CD14-positive monocyte (primary cell): ENCODE measurements around the gene PLEKHG2. TPM values are rescaled to one million over a fixed set of nuclear protein-coding genes. Genes with fewer than 3 reads are reported as not detected.

Experiments used
- DNase-seq, 3 donors: peaks; one replicate each; pipeline ENCODE4 v3.0.0-alpha.2; 2011 to 2022
- H2AFZ ChIP-seq: 2 replicates; pipeline ENCODE4 v1.6.0; 2012; ENCODE audit warnings: mild to moderate bottlenecking, low read depth, low read length, inconsistent platforms; ENCODE audit not compliant: insufficient read depth, poor library complexity, severe bottlenecking
- H3K27ac ChIP-seq, 2 donors: 1 replicate in 1 of 2; 2 replicates in 1 of 2; pipeline ENCODE4 v1.5.1; 2012 to 2013; ENCODE audit warnings: low read length in 2 of 2, control low read depth in 1 of 2, inconsistent platforms in 1 of 2, low read depth in 1 of 2, mild to moderate bottlenecking in 1 of 2
- H3K27me3 ChIP-seq, 2 donors: one replicate each; pipeline versions ENCODE4 v1.6.0 to v1.6.1; 2011 to 2013; ENCODE audit warnings: low read length in 2 of 2; ENCODE audit not compliant: control insufficient read depth in 2 of 2, insufficient read depth in 2 of 2
- H3K36me3 ChIP-seq, 2 donors: replicated peaks in 1 of 2; 1 replicate in 1 of 2; 2 replicates in 1 of 2; pipeline versions ENCODE4 v1.5.1 to v1.6.1; 2012 to 2013; ENCODE audit warnings: low read length in 2 of 2, control low read depth in 1 of 2, inconsistent platforms in 1 of 2, mild to moderate bottlenecking in 1 of 2; ENCODE audit not compliant: insufficient read depth in 2 of 2, control insufficient read depth in 1 of 2
- H3K4me1 ChIP-seq, 2 donors: 1 replicate in 1 of 2; 2 replicates in 1 of 2; pipeline versions ENCODE4 v1.5.1 to v1.6.1; 2012 to 2013; ENCODE audit warnings: low read length in 2 of 2, control low read depth in 1 of 2, inconsistent platforms in 1 of 2, mild to moderate bottlenecking in 1 of 2, moderate library complexity in 1 of 2; ENCODE audit not compliant: insufficient read depth in 2 of 2, control insufficient read depth in 1 of 2
- H3K4me2 ChIP-seq: replicated peaks from 2 replicates; pipeline ENCODE3; 2012; ENCODE audit warnings: low read length, moderate library complexity, mild to moderate bottlenecking; ENCODE audit not compliant: poor library complexity, severe bottlenecking; ENCODE audit errors: extremely low read depth
- H3K4me3 ChIP-seq, 3 experiments: fragments of 200-600 bp in 1 of 3; sonication (generic) in 1 of 3; replicated peaks in 1 of 3; 1 replicate in 2 of 3; 2 replicates in 1 of 3; pipeline ENCODE4 v1.5.1; 2011 to 2013; ENCODE audit warnings: low read length in 3 of 3, mild to moderate bottlenecking in 3 of 3, control low read depth in 2 of 3, low read depth in 2 of 3, inconsistent platforms in 1 of 3, moderate library complexity in 1 of 3
- H3K79me2 ChIP-seq: 2 replicates; pipeline ENCODE4 v1.6.0; 2012; ENCODE audit warnings: mild to moderate bottlenecking, control low read depth, inconsistent platforms, low read length, moderate library complexity; ENCODE audit not compliant: insufficient read depth
- H3K9ac ChIP-seq: 2 replicates; pipeline ENCODE4 v1.6.0; 2017; ENCODE audit warnings: low read length, mild to moderate bottlenecking; ENCODE audit not compliant: insufficient read depth, poor library complexity, severe bottlenecking
- H3K9me3 ChIP-seq, 2 donors: replicated peaks in 1 of 2; 1 replicate in 1 of 2; 2 replicates in 1 of 2; pipeline versions ENCODE4 v1.5.1 to v1.6.1; 2012 to 2013; ENCODE audit warnings: low read length in 2 of 2, control low read depth in 1 of 2; ENCODE audit not compliant: control insufficient read depth in 1 of 2, insufficient read depth in 1 of 2
- H4K20me1 ChIP-seq: 2 replicates; pipeline ENCODE4 v1.6.0; 2012; ENCODE audit warnings: mild to moderate bottlenecking, low read length, control low read depth, moderate library complexity; ENCODE audit not compliant: insufficient read depth
- H3K27ac Mint-ChIP-seq, 7 donors: one replicate each; pipeline ENCODE4 v1.8.0; 2020; ENCODE audit warnings: mild to moderate bottlenecking in 7 of 7, mixed read lengths in 7 of 7, moderate library complexity in 6 of 7, inconsistent platforms in 2 of 7
- H3K27me3 Mint-ChIP-seq, 3 donors: one replicate each; pipeline ENCODE4 v1.8.0; 2021 to 2022; ENCODE audit warnings: low read depth in 3 of 3, mild to moderate bottlenecking in 3 of 3, mixed read lengths in 3 of 3, moderate library complexity in 3 of 3, inconsistent platforms in 1 of 3
- H3K36me3 Mint-ChIP-seq, 2 donors: one replicate each; pipeline ENCODE4 v1.8.0; 2020; ENCODE audit warnings: mixed read lengths in 2 of 2, inconsistent platforms in 1 of 2, mild to moderate bottlenecking in 1 of 2
- H3K4me1 Mint-ChIP-seq: one replicate; pipeline ENCODE4 v1.8.0; 2020; ENCODE audit warnings: mild to moderate bottlenecking, mixed read lengths
- H3K4me3 Mint-ChIP-seq, 2 donors: one replicate each; pipeline ENCODE4 v1.8.0; 2020; ENCODE audit warnings: mild to moderate bottlenecking in 2 of 2, mixed read lengths in 2 of 2, moderate library complexity in 1 of 2
- H3K9me3 Mint-ChIP-seq, 7 donors: one replicate each; pipeline ENCODE4 v1.8.0; 2020 to 2022; ENCODE audit warnings: mixed read lengths in 7 of 7, mild to moderate bottlenecking in 6 of 7, moderate library complexity in 6 of 7, inconsistent platforms in 2 of 7
- CTCF ChIP-seq: fragments of 200-600 bp; IDR thresholded peaks from one replicate; pipeline ENCODE4 v1.8.0; 2022; ENCODE audit warnings: antibody characterized with exemption, mild to moderate bottlenecking
- WGBS: methylation state at CpG from one replicate; pipeline ENCODE4 v1.1.5; 2013; ENCODE audit warnings: missing lambda C conversion rate; ENCODE audit not compliant: insufficient coverage; 5-methylcytosine and 5-hydroxymethylcytosine counted together
- intact Hi-C, 2 donors: fragments of 100-400 bp; cut with micrococcal nuclease; formaldehyde crosslinking; loops; one replicate each; pipeline versions ENCODE4 v1.15.0 to v1.15.1; 2023
- polyA plus RNA-seq, 3 donors: library from polyadenylated mRNA; depleted of rRNA in 1 of 3; unstranded in 2 of 3; stranded (reverse) in 1 of 3; fragments of 300-500 nt in 2 of 3; fragments of >200 nt in 1 of 3; fragmentation: Illumina TruSeq in 2 of 3; gene quantifications; 1 replicate in 2 of 3; 2 replicates in 1 of 3; pipeline ENCODE4 v1.2.3, GENCODE V29; 2012 to 2021

Gene PLEKHG2
- polyA plus RNA-seq, 3 donors = 0.73 to 202 (median 1.2) TPM

DNA sequence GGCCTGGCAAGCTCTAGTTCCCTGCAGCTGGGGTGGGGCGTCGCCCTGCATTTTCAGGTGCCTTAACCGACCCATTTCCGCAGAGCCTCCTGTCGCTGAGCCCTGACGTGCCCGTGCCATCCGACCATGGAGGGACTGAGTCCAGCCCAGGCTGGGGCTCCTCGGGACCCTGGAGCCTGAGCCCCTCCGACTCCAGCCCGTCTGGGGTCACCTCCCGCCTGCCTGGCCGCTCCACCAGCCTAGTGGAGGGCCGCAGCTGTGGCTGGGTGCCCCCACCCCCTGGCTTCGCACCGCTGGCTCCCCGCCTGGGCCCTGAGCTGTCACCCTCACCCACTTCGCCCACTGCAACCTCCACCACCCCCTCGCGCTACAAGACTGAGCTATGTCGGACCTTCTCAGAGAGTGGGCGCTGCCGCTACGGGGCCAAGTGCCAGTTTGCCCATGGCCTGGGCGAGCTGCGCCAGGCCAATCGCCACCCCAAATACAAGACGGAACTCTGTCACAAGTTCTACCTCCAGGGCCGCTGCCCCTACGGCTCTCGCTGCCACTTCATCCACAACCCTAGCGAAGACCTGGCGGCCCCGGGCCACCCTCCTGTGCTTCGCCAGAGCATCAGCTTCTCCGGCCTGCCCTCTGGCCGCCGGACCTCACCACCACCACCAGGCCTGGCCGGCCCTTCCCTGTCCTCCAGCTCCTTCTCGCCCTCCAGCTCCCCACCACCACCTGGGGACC is 4.6 kb upstream of the PLEKHG2 start:
- peak in 2 of 3 donors; percentile 44 to 64 for DNase-seq
- Mint-ChIP-seq H3K9me3 (peaks cover 4 to 27% (median 18%) of the 10 kb centered on the region in 7 donors), H3K4me3 (peak overlapping the region; percentile 96 to 99), H3K27me3 (peaks cover 0 to 30% (median 5%) of the 10 kb centered on the region in 3 donors), H3K36me3 (peaks cover 32 to 46% of the 10 kb centered on the region in 2 donors), H3K4me1 (peaks cover 34% of the 10 kb centered on the region), H3K27ac (peak overlapping the region; percentile 96 to 100 (median 99))
- H2AFZ ChIP-seq = no peak overlapping the region
- H3K4me2 ChIP-seq = peak overlapping the region; percentile 83
- intact Hi-C loops = loop anchor here in 1 of 2 donors (2.0 kb wide), 1 partner anchor 67 kb away; no protein-coding TSS in a partner anchor
- 21% methylated on average over 40 of the region's 40 CpGs for WGBS
- H3K79me2 ChIP-seq = peaks cover 88% of the 10 kb centered on the region
- no peaks in the 10 kb centered on the region for H3K9me3 ChIP-seq
- TF ChIP-seq CTCF = no peak
- H4K20me1 ChIP-seq = peaks cover 56% of the 10 kb centered on the region
- H3K27me3 ChIP-seq = no peaks in the 10 kb centered on the region
- H3K9ac ChIP-seq = peak overlapping the region; percentile 100
- peak overlapping the region; percentile 89 to 96 (median 91) for H3K4me3 ChIP-seq
- H3K27ac ChIP-seq = peak overlapping the region; percentile 98 to 99
- peaks cover 43 to 45% of the 10 kb centered on the region in 2 donors for H3K4me1 ChIP-seq
- peaks cover 23% of the 10 kb centered on the region in 2 donors for H3K36me3 ChIP-seq

DNA sequence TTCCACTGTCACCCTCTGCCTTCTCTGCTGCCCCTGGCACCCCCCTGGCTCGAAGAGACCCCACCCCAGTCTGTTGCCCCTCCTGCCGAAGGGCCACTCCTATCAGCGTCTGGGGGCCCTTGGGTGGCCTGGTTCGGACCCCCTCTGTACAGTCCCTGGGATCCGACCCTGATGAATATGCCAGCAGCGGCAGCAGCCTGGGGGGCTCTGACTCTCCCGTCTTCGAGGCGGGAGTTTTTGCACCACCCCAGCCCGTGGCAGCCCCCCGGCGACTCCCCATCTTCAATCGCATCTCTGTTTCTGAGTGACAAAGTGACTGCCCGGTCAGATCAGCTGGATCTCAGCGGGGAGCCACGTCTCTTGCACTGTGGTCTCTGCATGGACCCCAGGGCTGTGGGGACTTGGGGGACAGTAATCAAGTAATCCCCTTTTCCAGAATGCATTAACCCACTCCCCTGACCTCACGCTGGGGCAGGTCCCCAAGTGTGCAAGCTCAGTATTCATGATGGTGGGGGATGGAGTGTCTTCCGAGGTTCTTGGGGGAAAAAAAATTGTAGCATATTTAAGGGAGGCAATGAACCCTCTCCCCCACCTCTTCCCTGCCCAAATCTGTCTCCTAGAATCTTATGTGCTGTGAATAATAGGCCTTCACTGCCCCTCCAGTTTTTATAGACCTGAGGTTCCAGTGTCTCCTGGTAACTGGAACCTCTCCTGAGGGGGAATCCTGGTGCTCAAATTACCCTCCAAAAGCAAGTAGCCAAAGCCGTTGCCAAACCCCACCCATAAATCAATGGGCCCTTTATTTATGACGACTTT is 3.9 kb upstream of the PLEKHG2 start:
- Mint-ChIP-seq H3K4me1 (peaks cover 34% of the 10 kb centered on the region), H3K27ac (peak overlapping the region; percentile 96 to 100 (median 99)), H3K9me3 (peaks cover 4 to 27% (median 18%) of the 10 kb centered on the region in 7 donors), H3K36me3 (peaks cover 32 to 46% of the 10 kb centered on the region in 2 donors), H3K27me3 (peaks cover 0 to 31% (median 6%) of the 10 kb centered on the region in 3 donors), H3K4me3 (peak overlapping the region; percentile 96 to 99)
- peak overlapping the region; percentile 83 for H3K4me2 ChIP-seq
- H3K9me3 ChIP-seq = no peaks in the 10 kb centered on the region
- DNase-seq = peak in 1 of 3 donors; percentile 44
- H2AFZ ChIP-seq = no peak overlapping the region
- peak overlapping the region; percentile 89 to 96 (median 91) for H3K4me3 ChIP-seq
- peaks cover 62% of the 10 kb centered on the region for H4K20me1 ChIP-seq
- H3K27me3 ChIP-seq = no peaks in the 10 kb centered on the region
- peaks cover 23% of the 10 kb centered on the region in 2 donors for H3K36me3 ChIP-seq
- no peak for TF ChIP-seq CTCF
- intact Hi-C loops = loop anchor here in 1 of 2 donors (2.0 kb wide), 1 partner anchor 68 kb away; no protein-coding TSS in a partner anchor
- H3K4me1 ChIP-seq = peaks cover 41 to 45% of the 10 kb centered on the region in 2 donors
- WGBS = 67% methylated on average over 9 of the region's 20 CpGs
- H3K79me2 ChIP-seq = peaks cover 85% of the 10 kb centered on the region
- H3K27ac ChIP-seq = peak overlapping the region; percentile 98 to 99
- H3K9ac ChIP-seq = peak overlapping the region; percentile 100
